MV-4-11 (cell line): ENCODE data around the gene PPM1A.

Experiments used
- DNase-seq: peaks from one replicate; lab custom pipeline; 2025; lab: John Stamatoyannopoulos, UW

The PPM1A gene

GRCh38 chr14:60323199-60323896, 74.3 kb downstream of the PPM1A start:
- no peak for DNase-seq

- DNase-seq, result no peak
These were observed 75.8 kb downstream of the PPM1A start for GRCh38 chr14:60324837-60325236.

- no peak for DNase-seq
These were observed 77.3 kb downstream of the PPM1A start for GRCh38 chr14:60326274-60326673.

- DNase-seq, result peak; percentile 59
These were observed 78.7 kb downstream of the PPM1A start for GRCh38 chr14:60327447-60328331.

GRCh38 chr14:60328583-60328982, 79.6 kb downstream of the PPM1A start:
- no peak for DNase-seq

- DNase-seq, result no peak
These were observed 80.3 kb downstream of the PPM1A start for GRCh38 chr14:60329274-60329673.

- DNase-seq, result peak; percentile 67
These were observed 82.4 kb downstream of the PPM1A start for GRCh38 chr14:60331201-60332045.

- no peak for DNase-seq
These were observed 83.0 kb downstream of the PPM1A start for GRCh38 chr14:60332046-60332399.

- DNase-seq, result no peak
These were observed 83.8 kb downstream of the PPM1A start for GRCh38 chr14:60332869-60333268.

- no peak for DNase-seq
These were observed 90.5 kb downstream of the PPM1A start for GRCh38 chr14:60339571-60339970.

- DNase-seq, result no peak
These were observed 94.6 kb downstream of the PPM1A start for GRCh38 chr14:60343571-60344071.

GRCh38 chr14:60344751-60345150, 95.7 kb downstream of the PPM1A start:
- no peak for DNase-seq

- no peak for DNase-seq
These were observed 97.7 kb downstream of the PPM1A start for GRCh38 chr14:60346706-60347105.

GRCh38 chr14:60348211-60348610, 99.2 kb downstream of the PPM1A start:
- DNase-seq, result no peak
